Inflammatory macrophage treated with lipopolysaccharide for 1 hour (primary cell): ENCODE results near the gene SMIM1.
A peak's percentile ranks its signal among the peaks of the same experiment; 100 is the strongest.

Source experiments
- DNase-seq, 2 donors: peaks; one replicate each; pipeline ENCODE4 v3.0.0-alpha.2; 2020 to 2022

SMIM1 gene

GRCh38 chr1:3772715-3773571 is at the start of gene SMIM1:
Gene SMIM1, plus strand, starts transcription at chr1:3772749. Its CDS starts 2,625 bp downstream, at chr1:3775374.
- DNase-seq = no peak

DNA sequence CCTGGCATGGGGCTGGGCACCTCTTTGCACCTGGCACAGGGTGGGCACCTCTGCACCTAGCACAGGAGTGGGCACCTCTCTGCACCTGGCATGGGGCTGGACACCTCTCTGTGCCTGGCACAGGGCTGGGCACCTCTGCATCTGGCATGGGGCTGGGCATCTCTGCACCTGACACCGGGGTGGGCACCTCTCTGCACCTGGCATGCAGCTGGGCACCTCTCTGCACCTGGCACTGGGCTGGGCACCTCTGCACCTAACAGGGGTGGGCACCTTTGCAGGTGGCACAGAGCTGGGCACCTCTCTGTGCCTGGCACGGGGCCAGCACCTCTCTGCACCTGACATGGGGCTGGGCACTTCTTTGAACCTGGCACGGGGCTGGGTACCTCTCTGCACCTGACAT is 49.7 kb upstream of the SMIM1 start:
- DNase-seq = no peak

DNA sequence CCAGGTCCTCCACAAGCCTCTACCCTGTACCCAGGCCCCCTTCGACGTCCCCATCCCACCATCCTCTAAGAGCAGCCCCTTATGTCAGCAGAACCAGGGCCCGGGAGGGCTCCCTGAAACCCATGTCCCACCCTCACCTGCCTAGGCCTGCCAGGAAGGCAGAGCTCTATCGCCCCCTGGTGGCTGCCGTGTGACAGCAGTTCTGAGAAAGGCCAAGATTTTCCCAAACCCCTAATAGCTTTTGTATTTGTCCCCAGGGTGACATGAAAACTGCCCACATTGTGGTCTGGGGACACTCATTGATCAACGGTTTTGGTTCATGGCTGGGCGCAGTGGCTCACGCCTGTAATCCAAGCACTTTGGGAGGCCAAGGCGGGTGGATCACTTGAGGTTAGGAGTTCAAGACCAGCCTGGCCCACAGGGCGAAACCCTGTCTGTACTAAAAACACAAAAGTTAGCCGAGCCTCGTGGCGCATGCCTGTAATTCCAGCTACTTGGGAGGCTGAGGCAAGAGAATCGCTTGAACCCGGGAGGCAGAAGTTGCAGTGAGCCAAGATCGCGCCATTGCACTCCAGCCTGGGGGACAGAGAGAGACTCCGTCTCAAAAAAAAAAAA is 48.0 kb upstream of the SMIM1 start:
- peak; percentile 20 to 79 for DNase-seq

DNA sequence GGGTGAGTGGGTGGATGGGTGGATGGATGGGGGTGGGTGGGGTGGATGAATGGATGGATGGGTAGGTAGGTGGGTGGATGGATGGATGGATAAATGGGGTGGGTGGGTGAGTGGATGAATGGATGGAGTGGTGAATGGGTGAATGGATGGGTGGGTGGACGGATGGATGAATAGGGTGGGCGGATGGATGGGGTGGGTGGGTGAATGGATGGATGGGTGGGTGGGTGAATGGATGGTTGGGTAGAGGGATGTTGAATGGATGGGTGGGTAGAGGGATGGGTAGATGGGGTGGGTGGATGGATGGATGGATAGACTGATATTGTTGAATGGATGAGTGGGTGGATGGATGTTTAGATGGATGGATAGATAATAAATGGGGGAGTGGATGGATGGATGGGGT is 47.2 kb upstream of the SMIM1 start:
- DNase-seq = no peak

- DNase-seq = peak; percentile 8 to 48
Observed at GRCh38 chr1:3727042-3727824, 45.3 kb upstream of the SMIM1 start.

DNA sequence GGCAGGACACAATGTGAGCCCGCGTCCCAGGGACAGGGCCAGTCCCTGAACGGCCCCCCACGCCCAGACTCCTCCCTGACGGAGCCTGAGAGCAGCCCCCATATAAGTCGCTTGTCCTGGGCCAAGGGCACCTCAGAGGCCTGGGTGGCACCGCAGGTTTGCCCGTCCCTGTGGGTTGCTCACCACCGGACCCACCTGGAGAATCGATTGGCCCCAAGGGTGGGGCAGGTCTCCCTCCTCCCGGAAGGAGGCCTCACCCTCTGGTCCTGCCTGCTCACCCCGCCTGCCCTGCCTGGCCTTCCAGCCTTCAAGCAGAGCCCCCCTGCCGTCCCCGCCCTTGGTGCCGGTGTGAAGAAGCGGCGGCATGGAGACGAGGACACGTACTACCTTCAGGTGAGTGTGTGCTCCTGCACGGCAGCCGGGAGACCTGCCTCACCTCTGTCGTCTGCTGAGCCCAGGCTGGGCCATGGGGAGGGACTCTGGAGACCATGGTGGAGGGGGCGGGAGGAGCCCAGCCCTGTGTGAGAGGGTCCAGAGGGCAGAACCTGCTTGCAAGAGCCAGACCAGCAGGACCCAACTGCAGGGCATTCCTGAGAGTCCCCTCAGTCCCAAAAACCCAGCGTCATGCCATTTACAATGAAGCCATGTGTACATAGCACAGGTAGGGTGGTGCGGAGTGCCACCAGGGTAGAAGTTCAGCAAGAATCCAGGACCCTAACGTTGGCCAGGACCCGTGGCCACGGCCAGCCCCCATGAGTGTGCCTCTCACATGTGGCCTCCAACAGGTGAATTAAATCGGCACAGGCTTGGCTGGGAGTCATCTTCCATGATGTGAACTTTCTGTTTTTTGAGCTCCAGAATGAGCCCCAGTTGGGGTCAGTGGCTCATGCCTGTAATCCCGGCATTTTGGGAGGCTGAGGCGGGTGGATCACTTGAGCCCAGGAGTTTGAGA is 44.4 kb upstream of the SMIM1 start:
- no peak for DNase-seq

- DNase-seq = no peak
Observed at GRCh38 chr1:3729594-3730542, 42.7 kb upstream of the SMIM1 start.

DNA sequence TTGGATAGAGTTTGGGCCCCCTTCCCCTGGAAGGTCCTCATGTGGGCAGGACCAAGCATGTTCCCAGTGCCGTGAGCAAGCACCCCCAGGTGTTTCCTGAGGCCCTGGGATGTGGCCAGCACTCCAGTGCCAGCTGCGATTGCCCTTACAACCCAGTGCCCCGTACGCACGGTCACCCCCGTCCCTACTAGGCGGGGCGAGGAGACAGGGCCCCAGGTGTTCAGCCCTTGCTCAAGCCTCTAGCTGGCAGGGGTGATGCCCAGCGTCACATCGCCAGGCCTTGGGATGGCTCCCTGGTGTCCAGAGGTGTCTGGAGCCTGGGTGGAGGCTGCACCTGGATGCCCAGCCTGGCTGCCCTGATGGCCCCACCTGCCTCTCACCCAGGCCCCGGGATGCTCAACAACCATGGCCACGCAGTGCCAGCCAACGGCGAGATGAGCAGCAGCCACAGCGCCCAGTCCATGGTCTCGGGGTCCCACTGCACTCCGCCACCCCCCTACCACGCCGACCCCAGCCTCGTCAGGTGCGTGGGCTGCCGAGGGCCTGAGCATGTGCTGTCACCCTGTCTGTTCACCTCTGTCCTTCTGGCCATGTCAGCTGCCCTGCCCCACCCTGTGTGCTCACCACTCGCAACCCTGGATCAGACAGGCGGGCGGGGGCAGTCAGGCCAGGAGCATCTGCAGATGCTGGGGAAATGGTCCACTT is 41.9 kb upstream of the SMIM1 start:
- no peak for DNase-seq

- DNase-seq = no peak
Observed at GRCh38 chr1:3731583-3732433, 40.7 kb upstream of the SMIM1 start.

DNA sequence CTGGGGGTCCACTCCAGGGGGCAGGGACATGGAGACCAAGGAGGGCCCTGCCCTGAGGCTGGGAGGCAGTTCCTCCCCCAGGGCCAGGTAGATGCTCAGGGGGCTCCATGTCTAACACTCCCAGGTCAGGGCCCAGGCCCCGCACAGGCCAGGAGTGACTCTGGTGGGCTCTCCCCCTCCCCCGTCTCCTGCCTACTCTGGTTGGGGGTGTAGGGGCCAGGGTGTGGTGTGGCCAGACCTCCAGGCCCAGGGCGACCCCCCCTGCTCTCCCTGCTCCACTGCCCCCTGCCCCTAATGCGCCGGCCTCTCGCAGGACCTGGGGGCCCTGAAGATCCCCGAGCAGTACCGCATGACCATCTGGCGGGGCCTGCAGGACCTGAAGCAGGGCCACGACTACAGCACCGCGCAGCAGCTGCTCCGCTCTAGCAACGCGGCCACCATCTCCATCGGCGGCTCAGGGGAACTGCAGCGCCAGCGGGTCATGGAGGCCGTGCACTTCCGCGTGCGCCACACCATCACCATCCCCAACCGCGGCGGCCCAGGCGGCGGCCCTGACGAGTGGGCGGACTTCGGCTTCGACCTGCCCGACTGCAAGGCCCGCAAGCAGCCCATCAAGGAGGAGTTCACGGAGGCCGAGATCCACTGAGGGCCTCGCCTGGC is 40.0 kb upstream of the SMIM1 start:
- DNase-seq = no peak

DNA sequence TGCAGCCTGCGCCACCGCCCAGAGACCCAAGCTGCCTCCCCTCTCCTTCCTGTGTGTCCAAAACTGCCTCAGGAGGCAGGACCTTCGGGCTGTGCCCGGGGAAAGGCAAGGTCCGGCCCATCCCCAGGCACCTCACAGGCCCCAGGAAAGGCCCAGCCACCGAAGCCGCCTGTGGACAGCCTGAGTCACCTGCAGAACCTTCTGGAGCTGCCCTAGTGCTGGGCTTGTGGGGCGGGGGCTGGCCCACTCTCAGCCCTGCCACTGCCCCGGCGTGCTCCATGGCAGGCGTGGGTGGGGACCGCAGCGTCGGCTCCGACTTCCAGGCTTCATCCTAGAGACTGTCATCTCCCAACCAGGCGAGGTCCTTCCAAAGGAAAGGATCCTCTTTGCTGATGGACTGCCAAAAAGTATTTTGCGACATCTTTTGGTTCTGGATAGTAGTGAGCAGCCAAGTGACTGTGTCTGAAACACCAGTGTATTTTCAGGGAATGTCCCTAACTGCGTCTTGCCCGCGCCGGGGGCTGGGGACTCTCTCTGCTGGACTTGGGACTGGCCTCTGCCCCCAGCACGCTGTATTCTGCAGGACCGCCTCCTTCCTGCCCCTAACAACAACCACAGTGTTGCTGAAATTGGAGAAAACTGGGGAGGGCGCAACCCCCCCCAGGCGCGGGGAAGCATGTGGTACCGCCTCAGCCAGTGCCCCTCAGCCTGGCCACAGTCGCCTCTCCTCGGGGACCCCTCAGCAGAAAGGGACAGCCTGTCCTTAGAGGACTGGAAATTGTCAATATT is 39.3 kb upstream of the SMIM1 start:
- no peak for DNase-seq

DNA sequence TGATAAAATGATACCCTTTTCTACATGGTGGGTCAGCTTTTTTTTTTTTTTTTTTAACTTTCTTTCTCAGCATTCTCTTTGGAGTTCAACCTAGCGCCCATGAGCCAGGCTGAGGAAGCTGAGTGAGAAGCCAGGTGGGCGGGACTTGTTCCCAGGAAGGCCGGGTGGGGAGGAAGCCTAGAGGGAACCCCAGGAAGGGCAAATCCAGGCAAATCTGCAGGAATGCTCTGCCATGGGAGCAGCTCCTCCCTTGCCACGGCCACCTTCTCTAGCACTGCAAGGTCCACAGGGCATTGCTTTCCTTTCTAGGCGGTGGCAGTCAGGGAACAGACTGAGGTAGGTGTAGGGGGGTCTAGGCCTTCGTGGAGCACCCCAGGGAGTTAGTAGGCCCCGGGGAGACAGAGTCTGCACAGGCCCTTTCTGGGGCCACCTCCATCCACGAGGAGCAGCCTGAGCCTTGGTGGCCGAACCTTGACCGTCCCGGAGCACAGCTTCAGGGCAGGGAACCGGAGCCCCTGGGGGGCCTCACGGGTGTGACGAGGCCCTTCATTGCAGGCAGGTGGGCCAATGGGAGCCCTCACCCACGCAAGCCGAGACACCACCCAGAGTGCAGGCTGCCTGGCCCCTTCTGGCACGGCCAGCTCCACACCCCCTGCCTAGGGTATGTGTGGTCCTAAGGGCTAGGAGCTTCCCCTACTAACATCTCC is 38.5 kb upstream of the SMIM1 start:
- DNase-seq = no peak

- no peak for DNase-seq
Observed at GRCh38 chr1:3734602-3735001, 37.9 kb upstream of the SMIM1 start.

GRCh38 chr1:3735027-3735681 is 37.4 kb upstream of the SMIM1 start:
- DNase-seq = no peak

DNA sequence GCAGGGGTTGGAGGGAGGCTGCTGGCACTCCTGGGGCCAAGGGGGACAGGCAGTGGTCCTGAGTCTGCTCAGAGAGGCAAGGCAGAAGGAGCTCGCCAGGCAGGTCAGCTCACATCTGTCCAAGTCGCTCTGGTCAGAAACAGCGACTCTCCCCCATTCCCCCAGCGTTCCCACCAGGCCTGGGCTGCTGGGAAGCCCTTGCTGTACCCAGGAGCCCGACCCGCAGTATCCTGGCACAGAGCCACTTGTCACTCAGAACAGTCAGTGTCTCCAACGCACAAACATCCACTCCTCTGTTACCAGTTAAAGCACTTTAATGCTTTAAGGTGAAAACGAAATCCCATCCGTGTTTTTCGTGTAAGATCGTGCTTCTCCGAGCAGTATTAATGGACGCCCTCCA is 36.9 kb upstream of the SMIM1 start:
- DNase-seq = no peak

- DNase-seq = no peak
Observed at GRCh38 chr1:3736131-3736561, 36.4 kb upstream of the SMIM1 start.

DNA sequence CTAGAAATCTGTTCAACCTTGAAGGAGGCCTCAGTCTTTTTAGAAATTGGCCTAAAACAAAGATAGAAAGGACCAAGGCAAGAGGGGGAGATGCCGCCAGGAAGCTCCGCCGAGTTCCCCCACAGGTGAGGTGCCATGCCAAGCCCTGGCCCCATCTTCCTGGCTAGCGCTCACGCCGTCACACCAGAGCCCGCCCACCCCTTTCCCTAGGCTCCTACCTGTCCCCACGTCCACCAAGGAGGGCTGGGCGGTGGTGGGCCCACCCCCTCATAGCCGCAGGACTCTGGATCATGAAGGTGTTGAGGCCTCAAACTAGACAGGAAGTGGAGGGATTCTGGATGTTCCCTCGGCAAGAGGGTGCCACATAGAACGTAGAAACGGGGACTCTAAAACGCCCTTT is 35.8 kb upstream of the SMIM1 start:
- no peak for DNase-seq
